ENCODE data around the gene TMEM91.
A peak's percentile ranks its signal among the peaks of the same experiment; 100 is the strongest.
"Not testable (repeated sequence)": the region's sequence is repeated elsewhere in the genome, so short reads cannot be mapped to it uniquely, and the experiment has no call there.

Gene TMEM91

GRCh38 chr19:41376241-41376997 lies at the start of gene TMEM91:
TSS of gene TMEM91 (plus strand) at chr19:41376533. CDS start at chr19:41378310, 1,777 bp downstream.
- peak; percentile 66 for DNase-seq

GRCh38 chr19:41327076-41327575 lies 49.2 kb upstream of the TMEM91 start:
- no peak for DNase-seq

GRCh38 chr19:41327576-41328156 lies 48.7 kb upstream of the TMEM91 start:
- DNase-seq: no peak

GRCh38 chr19:41328157-41328841 lies 48.0 kb upstream of the TMEM91 start:
- no peak for DNase-seq

GRCh38 chr19:41328842-41329225 lies 47.5 kb upstream of the TMEM91 start:
- DNase-seq: no peak

- DNase-seq: no peak
Measured at GRCh38 chr19:41330481-41330880, 45.9 kb upstream of the TMEM91 start.

GRCh38 chr19:41330946-41331678 lies 45.2 kb upstream of the TMEM91 start:
- no peak for DNase-seq

GRCh38 chr19:41332000-41332399 lies 44.3 kb upstream of the TMEM91 start:
- DNase-seq: no peak

- DNase-seq: no peak
Measured at GRCh38 chr19:41332468-41332867, 43.9 kb upstream of the TMEM91 start.

GRCh38 chr19:41334793-41335192 lies 41.5 kb upstream of the TMEM91 start:
- no peak for DNase-seq

- DNase-seq: no peak
Measured at GRCh38 chr19:41335467-41335866, 40.9 kb upstream of the TMEM91 start.

- no peak for DNase-seq
Measured at GRCh38 chr19:41339936-41340335, 36.4 kb upstream of the TMEM91 start.

- no peak for DNase-seq
Measured at GRCh38 chr19:41341669-41342490, 34.5 kb upstream of the TMEM91 start.

- no peak for DNase-seq
Measured at GRCh38 chr19:41344162-41344561, 32.2 kb upstream of the TMEM91 start.

GRCh38 chr19:41346916-41347315 lies 29.4 kb upstream of the TMEM91 start:
- DNase-seq: not testable (repeated sequence)

GRCh38 chr19:41350735-41351338 lies 25.5 kb upstream of the TMEM91 start:
- no peak for DNase-seq

- DNase-seq: no peak
Measured at GRCh38 chr19:41351339-41352245, 24.7 kb upstream of the TMEM91 start.

- DNase-seq: no peak
Measured at GRCh38 chr19:41352279-41352608, 24.1 kb upstream of the TMEM91 start.

GRCh38 chr19:41352609-41353465 lies 23.5 kb upstream of the TMEM91 start:
- DNase-seq: no peak
